Duodenal mucosa (tissue), 2 donors: Measurements from ENCODE around the gene H1-8.
"Not testable (repeated sequence)": the region's sequence is repeated elsewhere in the genome, so short reads cannot be mapped to it uniquely, and the experiment has no call there.

ENCODE experiments used
- H3K27ac ChIP-seq: one replicate; pipeline ENCODE4 v1.7.0; 2013; ENCODE audit warnings: low read depth, low read length
- H3K27me3 ChIP-seq, 2 donors: one replicate each; pipeline ENCODE4 v1.7.0; 2013; ENCODE audit warnings: low read length in 2 of 2, control low read depth in 1 of 2; ENCODE audit not compliant: insufficient read depth in 2 of 2, control insufficient read depth in 1 of 2
- H3K36me3 ChIP-seq, 2 donors: one replicate each; pipeline ENCODE4 v1.7.0; 2013; ENCODE audit warnings: low read length in 2 of 2, control low read depth in 1 of 2; ENCODE audit not compliant: insufficient read depth in 2 of 2, control insufficient read depth in 1 of 2
- H3K4me1 ChIP-seq, 2 donors: one replicate each; pipeline ENCODE4 v1.7.0; 2013; ENCODE audit warnings: low read length in 2 of 2, control low read depth in 1 of 2; ENCODE audit not compliant: insufficient read depth in 2 of 2, control insufficient read depth in 1 of 2
- H3K4me3 ChIP-seq, 2 donors: one replicate each; pipeline ENCODE4 v1.7.0; 2013; ENCODE audit warnings: low read length in 2 of 2, low read depth in 1 of 2
- H3K9ac ChIP-seq, 2 donors: one replicate each; pipeline ENCODE4 v1.7.0; 2013; ENCODE audit warnings: low read length in 2 of 2, low read depth in 1 of 2
- H3K9me3 ChIP-seq, 2 donors: one replicate each; pipeline ENCODE4 v1.7.0; 2013; ENCODE audit warnings: low read length in 2 of 2, control low read depth in 1 of 2; ENCODE audit not compliant: control insufficient read depth in 1 of 2

Gene H1-8

GRCh38 chr3:129545951-129546350 lies 3.0 kb downstream of the H1-8 start:
- not testable (repeated sequence) for H3K27me3 ChIP-seq, H3K9ac ChIP-seq, H3K36me3 ChIP-seq, H3K4me3 ChIP-seq, H3K27ac ChIP-seq, H3K4me1 ChIP-seq, H3K9me3 ChIP-seq

- H3K9ac ChIP-seq, result no peak overlapping the region
- no peak overlapping the region for H3K27ac ChIP-seq
- H3K4me3 ChIP-seq, result no peak overlapping the region
- H3K9me3 ChIP-seq, result no peaks in the 10 kb centered on the region
- H3K36me3 ChIP-seq, result no peaks in the 10 kb centered on the region
- H3K27me3 ChIP-seq, result no peaks in the 10 kb centered on the region
- no peaks in the 10 kb centered on the region for H3K4me1 ChIP-seq
Observed at GRCh38 chr3:129547241-129547640, 4.3 kb downstream of the H1-8 start.

DNA sequence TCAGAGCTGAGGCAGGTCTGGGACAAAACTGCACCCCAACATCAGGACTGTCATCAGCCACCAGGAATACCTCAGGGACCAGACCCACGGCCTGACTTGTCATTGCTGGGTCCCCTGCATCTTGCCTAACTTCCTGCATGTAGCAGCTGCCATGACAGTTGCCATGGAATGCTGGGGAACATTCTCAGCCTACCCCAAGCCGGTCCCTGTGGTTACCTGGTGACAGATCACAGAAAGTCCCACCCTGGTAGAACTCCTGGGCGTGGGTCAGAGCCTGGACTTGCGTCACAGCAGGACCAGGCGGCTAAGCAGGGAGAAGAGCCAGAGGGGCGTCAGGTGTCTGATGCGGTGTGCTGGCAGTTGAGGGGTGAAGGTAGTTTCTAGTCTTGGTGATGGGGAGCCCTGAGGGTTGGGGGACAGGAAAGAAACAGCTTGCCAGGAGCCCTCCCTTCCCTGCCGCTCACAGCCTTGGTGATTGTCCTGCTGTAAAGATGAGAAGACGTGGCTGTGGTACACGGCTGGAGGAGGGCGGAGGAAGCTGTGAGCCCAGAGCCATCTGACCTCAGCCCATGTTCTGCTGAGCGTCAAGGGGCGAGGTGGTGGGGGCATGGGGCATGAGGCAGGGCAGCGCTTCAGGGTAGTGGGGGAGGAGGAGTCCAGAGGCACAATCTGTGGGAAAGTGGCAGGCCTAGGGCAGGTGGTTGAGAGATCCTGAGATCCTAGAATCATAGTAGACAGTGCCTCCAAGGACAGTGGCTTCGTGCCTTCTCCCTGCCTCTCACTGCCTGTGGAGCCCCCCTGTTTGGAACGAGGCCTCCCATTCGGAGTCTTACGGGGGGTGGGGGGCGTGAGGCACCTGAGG lies 5.4 kb downstream of the H1-8 start:
- Histone ChIP-seq H3K36me3 (no peaks in the 10 kb centered on the region), H3K4me1 (peaks cover 0 to 2% of the 10 kb centered on the region in 2 donors), H3K27me3 (no peaks in the 10 kb centered on the region), H3K9ac (no peak overlapping the region), H3K4me3 (no peak overlapping the region), H3K27ac (no peak overlapping the region), H3K9me3 (no peaks in the 10 kb centered on the region)

- Histone ChIP-seq H3K36me3 (no peaks in the 10 kb centered on the region), H3K27me3 (no peaks in the 10 kb centered on the region), H3K4me1 (peaks cover under 1 to 10% of the 10 kb centered on the region in 2 donors), H3K9me3 (no peaks in the 10 kb centered on the region), H3K27ac (no peak overlapping the region), H3K9ac (no peak overlapping the region), H3K4me3 (no peak overlapping the region)
Observed at GRCh38 chr3:129549006-129549800, 6.2 kb downstream of the H1-8 start.

- Histone ChIP-seq H3K4me3 (no peak overlapping the region), H3K27ac (no peak overlapping the region), H3K9me3 (no peaks in the 10 kb centered on the region), H3K27me3 (no peaks in the 10 kb centered on the region), H3K9ac (no peak overlapping the region), H3K36me3 (no peaks in the 10 kb centered on the region), H3K4me1 (peaks cover 4 to 10% of the 10 kb centered on the region in 2 donors)
Observed at GRCh38 chr3:129549805-129550204, 6.8 kb downstream of the H1-8 start.

GRCh38 chr3:129552287-129553050 lies 9.5 kb downstream of the H1-8 start:
- peaks cover 4 to 10% of the 10 kb centered on the region in 2 donors for H3K4me1 ChIP-seq
- no peak overlapping the region for H3K27ac ChIP-seq
- H3K36me3 ChIP-seq, result no peaks in the 10 kb centered on the region
- H3K9me3 ChIP-seq, result no peaks in the 10 kb centered on the region
- no peak overlapping the region for H3K4me3 ChIP-seq
- H3K27me3 ChIP-seq, result no peaks in the 10 kb centered on the region
- no peak overlapping the region for H3K9ac ChIP-seq

DNA sequence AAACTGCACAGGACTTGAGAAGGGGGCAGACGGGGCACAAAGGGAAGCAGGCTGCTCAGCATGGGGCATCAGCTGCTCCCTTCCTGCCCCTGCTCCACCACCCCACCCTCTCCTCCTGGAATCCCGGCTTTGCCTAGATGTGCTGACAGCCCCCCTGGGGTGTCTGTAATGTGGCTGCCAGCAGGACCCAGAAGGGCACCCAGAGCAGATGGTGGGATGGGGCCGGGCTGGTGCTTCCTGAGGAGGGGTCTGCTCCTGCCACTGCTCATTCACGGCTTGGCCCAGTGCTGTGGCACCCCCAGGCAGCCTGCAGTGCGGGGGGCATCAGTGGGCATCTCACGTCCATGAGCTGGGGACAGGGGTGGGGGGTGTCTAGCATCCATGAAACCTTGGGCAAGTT lies 10.2 kb downstream of the H1-8 start:
- Histone ChIP-seq H3K36me3 (peaks cover 0 to 3% of the 10 kb centered on the region in 2 donors), H3K27ac (no peak overlapping the region), H3K4me3 (no peak overlapping the region), H3K9ac (no peak overlapping the region), H3K27me3 (no peaks in the 10 kb centered on the region), H3K4me1 (peaks cover 4 to 10% of the 10 kb centered on the region in 2 donors), H3K9me3 (no peaks in the 10 kb centered on the region)

DNA sequence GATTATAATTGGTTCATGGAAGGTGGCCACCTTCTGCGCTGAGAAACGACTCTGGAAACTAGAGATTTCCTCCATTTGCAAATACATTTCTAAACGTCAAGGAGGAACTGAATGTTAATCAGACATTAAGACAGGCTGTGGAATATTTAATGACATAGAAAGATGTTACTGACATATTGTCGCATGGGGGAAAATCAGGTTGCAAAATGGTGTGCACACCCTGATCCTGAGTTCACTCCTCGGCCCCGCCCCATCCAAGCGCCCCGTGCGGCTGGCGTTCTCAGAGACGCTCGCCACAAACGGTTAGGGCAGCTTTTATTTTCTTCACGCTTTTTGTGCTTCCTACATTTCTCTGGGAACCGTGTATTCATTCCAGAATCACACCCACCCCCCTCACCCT lies 10.7 kb downstream of the H1-8 start:
- Histone ChIP-seq H3K4me1 (peaks cover 4 to 12% of the 10 kb centered on the region in 2 donors), H3K4me3 (peak overlapping the region in 1 of 2 donors; percentile 32), H3K27me3 (no peaks in the 10 kb centered on the region), H3K9me3 (no peaks in the 10 kb centered on the region), H3K27ac (no peak overlapping the region), H3K36me3 (peaks cover 0 to 3% of the 10 kb centered on the region in 2 donors), H3K9ac (no peak overlapping the region)

DNA sequence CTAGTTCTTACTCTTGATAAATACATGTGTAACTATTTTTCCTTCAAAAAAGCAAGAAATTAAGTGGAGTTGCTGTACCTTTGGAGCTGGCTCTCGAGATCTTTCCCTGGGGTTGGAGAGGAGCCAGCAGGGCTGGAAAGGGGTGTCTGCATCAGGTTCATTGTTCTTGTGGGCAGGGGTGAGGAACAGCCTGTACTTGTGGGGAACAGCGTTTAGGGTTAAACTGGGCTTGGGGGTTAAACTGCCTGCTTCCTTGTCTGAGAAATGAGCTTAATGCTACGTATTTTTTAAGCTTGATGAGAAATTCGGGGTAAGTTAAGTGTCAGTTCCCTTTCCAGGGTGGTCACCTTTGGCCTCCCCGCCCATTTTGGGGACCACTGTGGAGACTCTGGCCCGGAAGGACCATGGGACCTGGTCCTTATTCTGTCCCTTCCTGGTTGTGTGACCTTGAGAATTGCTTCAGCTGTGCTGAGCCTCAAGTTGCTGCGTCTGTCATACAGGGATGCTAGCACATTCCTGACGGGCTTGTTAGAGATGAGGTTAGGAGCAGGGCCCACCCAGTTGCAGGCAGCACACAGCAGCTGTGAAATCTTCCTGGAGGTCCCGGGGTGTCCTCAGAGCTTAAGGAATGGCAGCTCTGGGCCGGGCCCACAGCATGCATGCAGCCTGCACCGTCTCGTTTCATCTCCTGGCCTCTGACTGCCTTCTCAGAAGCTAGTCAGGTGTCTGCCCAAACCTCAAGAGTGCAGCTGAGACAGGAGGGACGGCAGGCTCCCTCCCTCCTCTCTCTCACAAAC lies 11.6 kb downstream of the H1-8 start:
- no peaks in the 10 kb centered on the region for H3K9me3 ChIP-seq
- H3K4me3 ChIP-seq, result no peak overlapping the region
- H3K27ac ChIP-seq, result no peak overlapping the region
- peaks cover 6 to 17% of the 10 kb centered on the region in 2 donors for H3K4me1 ChIP-seq
- H3K9ac ChIP-seq, result no peak overlapping the region
- H3K36me3 ChIP-seq, result peaks cover 0 to 3% of the 10 kb centered on the region in 2 donors
- H3K27me3 ChIP-seq, result no peaks in the 10 kb centered on the region
